HepG2 (cell line): Measurements from ENCODE around the gene RDH12. TPM values are rescaled to one million over a fixed set of nuclear protein-coding genes. Genes with fewer than 3 reads are reported as not detected.

Experiments used
- ATAC-seq: fragments of 200-7000 bp; cut with Tn5 transposase; 3 replicates; pipeline ENCODE4 v1.9.1; 2020; ENCODE audit warnings: mild to moderate bottlenecking, moderate library complexity
- BruUV-seq: library from RNA; stranded (reverse); fragments of 400-500 nt; replicated peaks from 2 replicates; lab custom pipeline; 2021; lab: Mats Ljungman, UMichigan
- CTCF ChIA-PET: fragments of 300-600 bp; formaldehyde crosslinking; extraction: SDS; loops from one replicate; lab custom pipeline; 2021; ENCODE audit warnings: low total read pairs, inconsistent platforms, low intra/inter-chr PET ratio; lab: Yijun Ruan, JAX
- POLR2A ChIA-PET: fragments of 350-600 bp; sonication (Branson Sonifier 250); formaldehyde crosslinking; loops from one replicate; lab custom pipeline; 2020; ENCODE audit warnings: antibody characterized with exemption, inconsistent platforms; lab: Yijun Ruan, JAX
- DNase-seq: peaks from one replicate; pipeline ENCODE4 v3.0.0-alpha.2; 2015; ENCODE audit warnings: low spot score
- FAIRE-seq: peaks from 3 replicates; lab custom pipeline; 2011; peaks lifted over from hg19 to GRCh38; lab: Jason Lieb, UNC
- H2AFZ ChIP-seq: one replicate; pipeline ENCODE4 v1.6.1; 2011; ENCODE audit warnings: low read length, inconsistent platforms
- H3K27ac ChIP-seq: fragments of 300-600 bp; 3 replicates; pipeline ENCODE4 v1.8.0; 2011; ENCODE audit warnings: mixed run types, mild to moderate bottlenecking, mixed read lengths, low read length, inconsistent platforms; ENCODE audit not compliant: insufficient read depth; ENCODE audit errors: extremely low read length
- H3K27me3 ChIP-seq, 2 experiments: fragments of 200-600 bp in 1 of 2; 2 replicates in 1 of 2; 3 replicates in 1 of 2; pipeline versions ENCODE4 v1.6.0 to v1.8.0; 2011; ENCODE audit warnings: low read length in 2 of 2, mild to moderate bottlenecking in 2 of 2, moderate library complexity in 2 of 2, inconsistent platforms in 1 of 2; ENCODE audit not compliant: insufficient read depth in 2 of 2, control insufficient read depth in 1 of 2
- H3K36me3 ChIP-seq, 2 experiments: fragments of 200-600 bp in 1 of 2; replicated peaks in 1 of 2; 2 replicates in 1 of 2; 3 replicates in 1 of 2; pipeline versions ENCODE4 v1.5.1 to v1.8.0; 2011; ENCODE audit warnings: low read length in 2 of 2, inconsistent platforms in 1 of 2; ENCODE audit not compliant: insufficient read depth in 2 of 2, control insufficient read depth in 1 of 2
- H3K4me1 ChIP-seq: 2 replicates; pipeline ENCODE4 v1.5.1; 2012; ENCODE audit warnings: low read length, inconsistent platforms; ENCODE audit not compliant: insufficient read depth
- H3K4me2 ChIP-seq: 2 replicates; pipeline ENCODE4 v1.6.0; 2011; ENCODE audit warnings: low read depth, low read length, inconsistent platforms
- H3K4me3 ChIP-seq, 3 experiments: fragments of 200-600 bp in 1 of 3; sonication (generic), shearing (Covaris generic) in 1 of 3; replicated peaks in 1 of 3; 2 replicates each; pipeline ENCODE4 v1.5.1; 2011 to 2016; ENCODE audit warnings: low read length in 3 of 3, inconsistent platforms in 2 of 3, low read depth in 2 of 3, mild to moderate bottlenecking in 2 of 3, control low read depth in 1 of 3, mixed read lengths in 1 of 3; ENCODE audit not compliant: insufficient read depth in 1 of 3
- H3K79me2 ChIP-seq: one replicate; pipeline ENCODE4 v1.6.1; 2011; ENCODE audit warnings: low read length, inconsistent platforms; ENCODE audit not compliant: insufficient read depth
- H3K9ac ChIP-seq: 2 replicates; pipeline ENCODE4 v1.6.0; 2011; ENCODE audit warnings: mild to moderate bottlenecking, low read depth, low read length, inconsistent platforms; ENCODE audit not compliant: insufficient read depth
- H3K9me3 ChIP-seq: 2 replicates; pipeline ENCODE4 v1.5.1; 2012; ENCODE audit warnings: mild to moderate bottlenecking, low read length
- H4K20me1 ChIP-seq: 2 replicates; pipeline ENCODE4 v1.6.0; 2011; ENCODE audit warnings: inconsistent platforms, mild to moderate bottlenecking, low read length, moderate library complexity; ENCODE audit not compliant: insufficient read depth
- PAF1 ChIP-seq: IDR thresholded peaks from 2 replicates; pipeline ENCODE4 v1.6.1; 2016; ENCODE audit warnings: missing genetic modification reagents, missing compliant biosample characterization
- RORA ChIP-seq: sonication (generic); formaldehyde crosslinking; IDR thresholded peaks from 2 replicates; pipeline ENCODE4 v1.5.0; 2020; ENCODE audit warnings: mild to moderate bottlenecking, missing genetic modification reagents, moderate library complexity
- ZNF883 ChIP-seq: sonication (generic); formaldehyde crosslinking; IDR thresholded peaks from 2 replicates; pipeline ENCODE4 v1.5.1; 2020; ENCODE audit warnings: mild to moderate bottlenecking, missing genetic modification reagents; ENCODE audit errors: not compliant biosample characterization
- WGBS: methylation state at CpG from one replicate; pipeline ENCODE4 v1.1.6; 2017; ENCODE audit warnings: low lambda C conversion rate; 5-methylcytosine and 5-hydroxymethylcytosine counted together
- in situ Hi-C: cut with HindIII; loops from 2 replicates; pipeline ENCODE4 v1.10.0; 2017; ENCODE audit warnings: low pct_unique_long_range_greater_than_20kb; ENCODE audit not compliant: extremely low pct_ligation_motif_present
- intact Hi-C: fragments of 100-400 bp; cut with micrococcal nuclease; formaldehyde crosslinking; loops from one replicate; pipeline ENCODE4 v1.10.0; 2022; ENCODE audit not compliant: unreplicated experiment
- polyA plus RNA-seq, 8 experiments: library from polyadenylated mRNA; depleted of rRNA in 3 of 8; stranded (reverse) in 7 of 8; unstranded in 1 of 8; fragments of >200 nt; fragmentation: Illumina TruSeq in 4 of 8; extraction: Trizol in 4 of 8; gene quantifications; 2 replicates each; pipeline versions ENCODE4 v1.2.1 to v1.2.3, GENCODE V29; 2011 to 2016; ENCODE audit warnings: low read depth in 4 of 8, missing spikeins in 1 of 8, mixed read lengths in 1 of 8; ENCODE audit not compliant: insufficient read depth in 1 of 8
- total RNA-seq, 5 experiments: library from RNA; depleted of rRNA; stranded (reverse); fragments of >200 nt; fragmentation: Illumina TruSeq; extraction: Trizol; gene quantifications; 2 replicates each; pipeline ENCODE4 v1.2.3, GENCODE V29; 2016; ENCODE audit warnings: low read depth in 1 of 5
- TF ChIP-seq, protein P1 (sequence below): sonication (generic); formaldehyde crosslinking; IDR thresholded peaks from 2 replicates; pipeline ENCODE4 v1.4.0; 2020; ENCODE audit warnings: missing genetic modification reagents, borderline replicate concordance

The RDH12 gene
- total and polyA plus RNA-seq, 2 of the 13 experiments (the other 11 are each of a cell fraction or from before 2014, with no cell fraction given), result 1.6 to 2.1 TPM

DNA sequence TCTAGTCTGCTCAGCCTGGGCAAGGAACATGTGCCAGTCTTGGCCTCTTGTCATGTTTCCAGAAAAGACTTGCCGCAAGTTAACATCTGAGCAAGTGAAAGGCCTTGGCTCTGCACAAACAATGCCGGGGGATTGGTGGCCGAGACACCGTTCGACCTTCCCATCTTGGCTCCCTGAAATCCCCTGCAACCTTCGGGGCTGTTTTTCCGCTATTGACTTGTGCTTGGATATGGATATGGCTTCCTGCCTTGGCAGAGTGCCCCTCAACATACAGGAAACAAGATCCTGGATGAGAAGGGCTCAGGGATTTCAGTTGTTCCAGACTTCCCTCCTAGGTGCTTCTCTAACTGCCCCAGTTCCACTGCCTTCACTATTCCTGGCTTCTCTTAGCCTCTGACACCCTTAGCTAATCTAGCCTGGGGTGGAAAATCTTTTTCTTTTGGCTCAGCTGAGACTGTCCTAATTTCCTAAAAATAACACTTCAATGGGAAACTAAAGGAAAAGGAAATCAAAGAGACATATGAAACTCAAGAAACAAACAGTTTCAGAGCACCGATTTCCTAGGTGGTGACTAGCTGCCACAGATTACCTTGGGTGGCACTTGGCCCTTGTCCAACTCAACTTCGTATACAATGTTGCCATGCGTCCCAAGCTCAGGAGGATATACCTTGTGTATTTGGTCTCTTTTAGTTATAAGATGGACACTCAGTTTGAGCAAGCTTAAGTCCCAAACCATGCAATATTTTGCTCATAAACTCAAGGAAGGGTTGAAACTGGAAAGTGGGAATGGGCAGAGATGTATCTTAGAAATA, 33.9 kb downstream of the RDH12 start (continued):
- TF ChIP-seq RORA, result no peak
- TF ChIP-seq, protein P1, sequence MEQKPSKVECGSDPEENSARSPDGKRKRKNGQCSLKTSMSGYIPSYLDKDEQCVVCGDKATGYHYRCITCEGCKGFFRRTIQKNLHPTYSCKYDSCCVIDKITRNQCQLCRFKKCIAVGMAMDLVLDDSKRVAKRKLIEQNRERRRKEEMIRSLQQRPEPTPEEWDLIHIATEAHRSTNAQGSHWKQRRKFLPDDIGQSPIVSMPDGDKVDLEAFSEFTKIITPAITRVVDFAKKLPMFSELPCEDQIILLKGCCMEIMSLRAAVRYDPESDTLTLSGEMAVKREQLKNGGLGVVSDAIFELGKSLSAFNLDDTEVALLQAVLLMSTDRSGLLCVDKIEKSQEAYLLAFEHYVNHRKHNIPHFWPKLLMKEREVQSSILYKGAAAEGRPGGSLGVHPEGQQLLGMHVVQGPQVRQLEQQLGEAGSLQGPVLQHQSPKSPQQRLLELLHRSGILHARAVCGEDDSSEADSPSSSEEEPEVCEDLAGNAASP, result no peak
- TF ChIP-seq PAF1 (CRISPR knock-in tag), result no peak

DNA sequence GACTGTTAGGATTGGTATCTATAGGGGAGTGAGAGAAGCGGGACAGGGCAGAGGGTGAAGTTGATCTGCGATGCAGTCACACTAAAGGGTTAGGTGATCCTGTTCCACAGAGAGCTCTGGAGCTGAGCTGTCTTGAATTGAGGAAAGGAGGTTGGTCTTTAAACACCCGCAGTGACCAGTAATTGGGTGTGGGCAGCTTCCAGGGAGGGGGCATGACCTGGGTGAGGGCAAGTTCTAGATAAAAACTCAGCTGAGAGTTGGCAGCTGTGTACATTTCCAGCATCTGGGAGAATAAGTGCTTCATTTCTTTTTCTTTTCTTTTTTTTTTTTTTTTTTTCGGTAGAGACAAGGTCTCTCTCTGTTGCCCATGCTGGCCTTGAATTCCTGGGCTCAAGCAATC, 35.1 kb downstream of the RDH12 start:
- 93% methylated on average over 4 of the region's 4 CpGs for WGBS
- no peak for DNase-seq
- no peak for ATAC-seq
- H3K27ac ChIP-seq, result no peak overlapping the region
- no TSS peak for BruUV-seq
- H2AFZ ChIP-seq, result no peak overlapping the region
- peaks cover 44% of the 10 kb centered on the region for H3K4me1 ChIP-seq
- H3K27me3 ChIP-seq, result no peaks in the 10 kb centered on the region
- no peaks in the 10 kb centered on the region for H3K9me3 ChIP-seq
- H3K36me3 ChIP-seq, result no peaks in the 10 kb centered on the region
- in situ Hi-C loops, result no loop called here
- H3K79me2 ChIP-seq, result no peaks in the 10 kb centered on the region
- H4K20me1 ChIP-seq, result no peaks in the 10 kb centered on the region
- no peak for TF ChIP-seq ZNF883 (CRISPR knock-in tag)
- TF ChIP-seq, all 625 proteins: peak for 0
- ChIA-PET POLR2A (interaction anchor here (1.5 kb wide), 1 partner anchor 9 kb away, joined by 4 read pairs; no protein-coding TSS in a partner anchor), CTCF (no interaction called here)
- intact Hi-C loops, result no loop called here
- no peak for FAIRE-seq
- Histone ChIP-seq H3K4me2 (no peak overlapping the region), H3K4me3 (no peak overlapping the region), H3K9ac (no peak overlapping the region)
